Measurements from ENCODE around the gene NFATC2. TPM values are rescaled to one million over a fixed set of nuclear protein-coding genes. Genes with fewer than 3 reads are reported as not detected.

The NFATC2 gene
- total RNA-seq, 4 donors from 2014 or later, result 5.3 to 22.5 (median 11.5) TPM

DNA sequence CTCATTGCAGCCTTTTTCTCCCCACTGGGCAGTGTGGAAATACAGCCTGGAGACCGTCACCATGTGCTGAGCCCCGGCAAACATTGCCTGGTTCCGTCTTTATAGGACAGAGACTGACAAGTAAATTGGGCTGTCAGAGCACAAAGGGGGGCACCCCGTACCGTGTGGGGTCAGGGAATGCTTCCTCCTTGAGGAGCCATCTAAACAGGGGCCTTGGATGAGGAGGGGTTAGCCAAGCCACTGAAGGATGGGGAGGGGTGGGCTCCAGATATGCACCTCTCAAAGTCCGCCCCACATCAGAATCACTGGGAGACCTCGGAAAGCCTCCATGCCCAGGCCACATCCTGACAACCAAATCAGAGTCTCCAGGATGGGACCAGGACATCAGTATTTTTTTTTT lies 73.9 kb downstream of the NFATC2 start:
- 90 to 92% methylated on average over 2 to 7 of the region's 7 CpGs for WGBS, 2 donors (ENCODE audit: low coverage in 1 of 2)
- Histone ChIP-seq H3K36me3 (peaks cover 0 to 3% (median 0%) of the 10 kb centered on the region in 4 donors), H3K4me3 (no peak overlapping the region), H3K27ac (no peak overlapping the region), H3K27me3 (no peaks in the 10 kb centered on the region), H3K9me3 (no peaks in the 10 kb centered on the region), H3K4me1 (no peaks in the 10 kb centered on the region)
- TF ChIP-seq POLR2A (IDR thresholded peaks at IDR 0.05) (no peak), POLR2AphosphoS5 (IDR thresholded peaks at IDR 0.05) (no peak), EP300 (IDR thresholded peaks at IDR 0.05; ENCODE audit: low read depth) (no peak)
- TF ChIP-seq, protein P1, sequence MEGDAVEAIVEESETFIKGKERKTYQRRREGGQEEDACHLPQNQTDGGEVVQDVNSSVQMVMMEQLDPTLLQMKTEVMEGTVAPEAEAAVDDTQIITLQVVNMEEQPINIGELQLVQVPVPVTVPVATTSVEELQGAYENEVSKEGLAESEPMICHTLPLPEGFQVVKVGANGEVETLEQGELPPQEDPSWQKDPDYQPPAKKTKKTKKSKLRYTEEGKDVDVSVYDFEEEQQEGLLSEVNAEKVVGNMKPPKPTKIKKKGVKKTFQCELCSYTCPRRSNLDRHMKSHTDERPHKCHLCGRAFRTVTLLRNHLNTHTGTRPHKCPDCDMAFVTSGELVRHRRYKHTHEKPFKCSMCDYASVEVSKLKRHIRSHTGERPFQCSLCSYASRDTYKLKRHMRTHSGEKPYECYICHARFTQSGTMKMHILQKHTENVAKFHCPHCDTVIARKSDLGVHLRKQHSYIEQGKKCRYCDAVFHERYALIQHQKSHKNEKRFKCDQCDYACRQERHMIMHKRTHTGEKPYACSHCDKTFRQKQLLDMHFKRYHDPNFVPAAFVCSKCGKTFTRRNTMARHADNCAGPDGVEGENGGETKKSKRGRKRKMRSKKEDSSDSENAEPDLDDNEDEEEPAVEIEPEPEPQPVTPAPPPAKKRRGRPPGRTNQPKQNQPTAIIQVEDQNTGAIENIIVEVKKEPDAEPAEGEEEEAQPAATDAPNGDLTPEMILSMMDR (IDR thresholded peaks at IDR 0.05), result no peak
- intact Hi-C loops (cut with DNase I; ENCODE audit: low total_unique reads), result loop anchor here (1.0 kb wide), 1 partner anchor 32 kb away; no protein-coding TSS in a partner anchor
- in situ Hi-C loops (cut with MboI; ENCODE audit: low pct_ligation_motif_present in 1 of 4, low pct_unique_long_range_greater_than_20kb in 1 of 4, low sequenced_read_pairs in 3 of 4), result no loop called here
- no peak for DNase-seq

- Histone ChIP-seq H3K4me1 (peaks cover 0 to 5% (median 2%) of the 10 kb centered on the region in 4 donors), H3K9me3 (no peaks in the 10 kb centered on the region), H3K27ac (no peak overlapping the region), H3K4me3 (no peak overlapping the region), H3K27me3 (no peaks in the 10 kb centered on the region), H3K36me3 (peaks cover 0 to 3% (median 0%) of the 10 kb centered on the region in 4 donors)
- intact Hi-C loops (cut with DNase I; ENCODE audit: low total_unique reads) (no loop called here), in situ Hi-C loops (cut with MboI; ENCODE audit: low pct_ligation_motif_present in 1 of 4, low pct_unique_long_range_greater_than_20kb in 1 of 4, low sequenced_read_pairs in 3 of 4) (no loop called here)
- WGBS, 2 donors (ENCODE audit: low coverage in 1 of 2), result 80 to 83% methylated on average over 8 to 10 of the region's 10 CpGs
- no peak for DNase-seq
- TF ChIP-seq, protein P1 (IDR thresholded peaks at IDR 0.05), result no peak
- TF ChIP-seq EP300 (IDR thresholded peaks at IDR 0.05; ENCODE audit: low read depth), result no peak
- no peak for TF ChIP-seq POLR2AphosphoS5 (IDR thresholded peaks at IDR 0.05)
- no peak for TF ChIP-seq POLR2A (IDR thresholded peaks at IDR 0.05)
Observed at GRCh38 chr20:51467956-51468626, 74.4 kb downstream of the NFATC2 start.

DNA sequence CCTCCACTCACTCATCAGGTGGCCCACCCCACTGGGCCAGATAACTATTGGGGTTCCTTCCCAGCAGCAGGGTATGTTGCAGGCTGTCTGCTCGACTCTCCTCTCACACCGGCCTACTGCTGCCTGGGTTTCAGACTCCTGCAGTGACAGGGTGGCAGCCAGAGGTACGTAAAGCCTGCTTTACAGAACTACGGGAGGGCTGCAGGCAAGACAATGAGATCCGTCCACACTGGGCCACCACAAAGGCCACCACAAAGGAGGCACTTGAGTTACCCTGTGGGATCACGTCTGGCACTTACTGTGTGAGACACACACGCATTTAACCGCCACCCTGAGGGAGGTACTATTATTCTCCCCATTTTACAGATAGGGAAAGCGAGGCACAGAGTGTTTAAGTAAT lies 78.5 kb downstream of the NFATC2 start:
- intact Hi-C loops (cut with DNase I; ENCODE audit: low total_unique reads), result no loop called here
- TF ChIP-seq EP300 (IDR thresholded peaks at IDR 0.05; ENCODE audit: low read depth), result no peak
- TF ChIP-seq POLR2AphosphoS5 (IDR thresholded peaks at IDR 0.05), result no peak
- TF ChIP-seq, protein P1 (IDR thresholded peaks at IDR 0.05), result no peak
- no peak for TF ChIP-seq POLR2A (IDR thresholded peaks at IDR 0.05)
- H3K27ac ChIP-seq, result no peak overlapping the region
- peaks cover 0 to 11% (median 4%) of the 10 kb centered on the region in 4 donors for H3K4me1 ChIP-seq
- no peak overlapping the region for H3K4me3 ChIP-seq
- H3K9me3 ChIP-seq, result no peaks in the 10 kb centered on the region
- DNase-seq, result no peak
- WGBS, 2 donors (ENCODE audit: low coverage in 1 of 2), result 0 to 98% methylated on average over 1 to 9 of the region's 9 CpGs
- in situ Hi-C loops (cut with MboI; ENCODE audit: low pct_ligation_motif_present in 1 of 4, low pct_unique_long_range_greater_than_20kb in 1 of 4, low sequenced_read_pairs in 3 of 4), result no loop called here
- H3K36me3 ChIP-seq, result no peaks in the 10 kb centered on the region
- H3K27me3 ChIP-seq, result no peaks in the 10 kb centered on the region

DNA sequence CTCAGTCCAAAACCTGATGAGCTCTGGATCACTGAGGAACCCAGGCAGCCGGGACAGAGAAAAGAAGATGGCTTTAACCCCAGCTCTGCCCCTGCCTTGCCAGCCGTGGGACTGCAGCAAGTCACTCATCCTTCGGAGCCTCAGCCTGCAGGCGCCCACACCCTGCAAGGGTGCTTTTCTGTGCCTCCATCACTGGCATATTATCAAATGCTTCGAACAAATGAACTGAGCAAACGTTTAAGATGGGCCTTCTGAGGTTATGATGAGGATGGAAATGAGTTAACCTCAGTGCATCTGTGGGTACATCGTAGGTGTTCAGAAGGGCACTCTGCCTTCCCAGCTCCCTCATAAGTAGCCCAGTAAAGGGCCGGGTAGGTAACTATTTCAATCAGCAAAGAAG lies 79.0 kb downstream of the NFATC2 start:
- Histone ChIP-seq H3K27me3 (no peaks in the 10 kb centered on the region), H3K4me3 (no peak overlapping the region), H3K4me1 (peaks cover 0 to 11% (median 4%) of the 10 kb centered on the region in 4 donors), H3K27ac (peak overlapping the region in 2 of 4 donors; percentile 9 to 30), H3K36me3 (no peaks in the 10 kb centered on the region), H3K9me3 (no peaks in the 10 kb centered on the region)
- intact Hi-C loops (cut with DNase I; ENCODE audit: low total_unique reads) (no loop called here), in situ Hi-C loops (cut with MboI; ENCODE audit: low pct_ligation_motif_present in 1 of 4, low pct_unique_long_range_greater_than_20kb in 1 of 4, low sequenced_read_pairs in 3 of 4) (no loop called here)
- WGBS, 2 donors (ENCODE audit: low coverage in 1 of 2), result 76% methylated on average over 8 of the region's 8 CpGs; no CpG with 5 or more reads in 1 of the 2 donors
- TF ChIP-seq EP300 (IDR thresholded peaks at IDR 0.05; ENCODE audit: low read depth) (no peak), POLR2AphosphoS5 (IDR thresholded peaks at IDR 0.05) (no peak), POLR2A (IDR thresholded peaks at IDR 0.05) (no peak)
- TF ChIP-seq, protein P1 (IDR thresholded peaks at IDR 0.05), result no peak
- no peak for DNase-seq
